HuH-7 (cell line): ENCODE data around the gene NKX2-2.

Experiments
- DNase-seq: peaks from one replicate; pipeline ENCODE4 v3.0.0; 2011; ENCODE audit warnings: low spot score

Gene NKX2-2

GRCh38 chr20:21521596-21522480, 8.0 kb upstream of the NKX2-2 start:
- DNase-seq: no peak

DNA sequence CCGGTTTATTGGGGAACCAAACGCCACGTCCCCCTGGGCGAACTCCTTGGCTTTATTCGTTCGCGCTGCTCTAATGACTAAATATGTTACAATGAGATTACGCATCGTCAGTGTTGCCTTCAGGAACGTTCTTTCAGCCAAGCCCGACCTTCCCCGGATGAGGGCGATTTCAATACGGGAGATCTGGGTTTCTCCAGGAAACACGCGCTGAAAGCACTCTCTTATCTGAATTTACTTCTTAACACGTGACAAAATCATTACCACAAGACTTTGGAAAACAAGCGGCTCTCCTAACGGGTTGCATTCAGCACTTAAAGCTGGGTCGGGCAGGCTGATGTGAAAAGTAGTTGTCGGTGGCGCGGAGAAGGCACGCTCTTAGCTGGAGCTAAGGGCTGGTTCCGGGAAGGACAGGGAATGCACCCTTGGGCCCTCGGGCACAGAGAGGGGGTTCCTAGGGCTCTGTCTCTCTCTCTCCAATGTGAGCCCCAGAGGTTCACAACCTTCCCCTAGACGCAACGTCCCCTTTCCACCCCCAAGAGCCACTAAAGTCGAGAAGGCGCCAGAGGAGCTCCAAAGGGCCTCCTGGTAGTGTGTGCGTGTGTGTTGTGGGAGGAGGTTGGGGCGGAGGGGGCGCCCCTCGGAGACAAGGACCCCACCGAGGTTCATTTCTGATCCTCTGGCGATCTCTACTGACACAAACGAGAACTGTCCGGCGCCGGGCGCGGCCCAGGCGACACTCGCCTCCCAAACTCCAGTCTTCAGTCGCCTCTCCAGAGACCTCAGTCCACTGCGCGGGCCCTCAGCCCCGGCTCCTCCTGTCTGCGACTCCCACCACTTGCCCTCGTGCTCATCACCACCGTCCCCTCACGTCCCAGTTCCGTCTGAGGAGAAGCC, 7.1 kb upstream of the NKX2-2 start:
- DNase-seq: no peak

DNA sequence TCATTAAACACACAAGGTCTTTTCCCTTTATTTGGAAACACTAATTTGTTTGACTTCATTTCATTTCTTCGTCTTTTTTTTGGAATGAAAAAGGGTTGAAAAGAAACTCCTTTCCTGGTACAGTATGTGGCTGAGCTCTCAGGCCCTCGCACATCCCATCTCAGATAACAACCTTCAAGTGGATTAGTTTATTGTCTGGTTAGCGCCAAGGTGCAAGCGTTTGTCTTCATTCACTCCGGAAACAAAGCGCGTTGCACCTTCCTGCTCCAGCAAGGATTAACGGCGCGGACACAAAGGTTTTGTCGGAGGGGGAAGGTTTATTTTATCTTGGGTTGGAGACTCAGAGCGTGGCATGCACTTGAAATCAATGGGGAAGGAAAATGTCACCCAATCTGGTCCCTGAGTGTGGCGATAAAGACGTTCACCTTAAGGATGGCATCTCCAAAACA, 5.3 kb upstream of the NKX2-2 start:
- DNase-seq: no peak

DNA sequence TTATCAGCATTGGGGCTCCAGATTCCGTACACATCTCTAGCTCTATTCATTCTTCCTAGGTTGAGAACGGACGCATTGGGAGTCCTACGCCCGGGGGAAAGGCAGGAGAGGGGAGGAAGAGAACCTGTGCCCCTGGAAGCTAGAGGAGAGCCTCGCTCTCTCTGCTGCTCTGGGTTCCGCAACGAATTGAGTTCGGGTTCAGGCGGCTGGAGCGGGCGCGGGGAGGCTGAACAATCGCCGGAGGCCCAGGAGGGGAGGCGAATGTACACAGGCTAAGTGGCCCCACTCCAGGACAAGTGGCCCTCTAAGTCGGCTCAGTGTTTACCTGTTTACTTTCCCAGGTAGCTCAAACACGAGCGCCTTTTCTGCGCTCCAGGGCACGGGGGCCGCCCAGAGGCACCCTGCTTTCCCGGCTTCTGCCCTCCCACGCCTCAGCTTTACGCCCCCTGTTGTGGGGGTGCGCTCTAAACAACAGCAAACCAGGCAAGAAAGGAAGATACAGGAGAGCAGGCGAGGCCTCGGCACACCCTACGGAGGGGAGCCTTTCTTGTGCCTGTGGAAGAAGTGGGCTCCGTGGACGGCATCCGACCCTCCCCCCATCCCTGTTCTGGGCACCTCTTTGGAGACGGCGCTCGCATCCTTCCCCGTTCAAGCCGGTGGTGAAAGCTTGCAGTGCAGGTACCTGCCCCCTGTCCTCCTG, 4.6 kb upstream of the NKX2-2 start:
- no peak for DNase-seq

GRCh38 chr20:21517566-21518277, 3.9 kb upstream of the NKX2-2 start:
- no peak for DNase-seq

DNA sequence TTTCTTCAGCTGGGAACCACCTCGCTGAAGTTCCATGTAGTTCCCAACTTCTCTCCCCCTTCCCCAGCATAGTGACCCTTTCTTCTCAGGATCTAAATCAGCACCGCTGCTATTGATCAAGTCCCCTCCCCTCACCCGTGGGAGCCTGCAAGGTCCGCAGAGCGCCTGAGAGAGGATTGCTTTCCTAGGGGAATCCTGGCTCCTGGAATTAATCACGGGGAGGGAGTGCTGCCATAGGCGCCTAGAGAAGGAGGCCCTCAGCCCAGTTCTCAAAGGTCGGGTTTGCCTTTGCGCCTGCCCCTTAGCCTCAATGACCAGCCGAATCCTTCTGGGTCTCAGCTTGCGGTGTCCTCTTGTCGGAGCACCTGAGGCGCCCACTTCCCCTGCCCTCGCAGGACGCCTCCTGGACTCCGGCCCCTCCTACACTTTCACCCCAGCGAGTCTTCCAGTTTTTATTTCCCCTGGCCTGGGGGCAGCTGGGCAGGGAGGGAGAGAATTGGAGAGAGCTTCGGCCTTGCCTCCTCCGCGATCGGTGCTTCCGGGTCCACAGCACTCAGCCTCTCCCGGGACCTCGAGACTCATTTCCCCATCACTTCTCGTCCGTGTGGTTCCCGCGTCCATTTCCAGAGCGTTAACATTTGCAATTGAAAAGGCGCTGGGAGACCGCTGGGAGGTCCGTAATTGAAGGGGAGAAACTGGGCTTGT, 3.1 kb upstream of the NKX2-2 start:
- no peak for DNase-seq

- DNase-seq: no peak
Observed at GRCh38 chr20:21516180-21516567, 2.3 kb upstream of the NKX2-2 start.

GRCh38 chr20:21515300-21516179, 1.7 kb upstream of the NKX2-2 start:
- no peak for DNase-seq

DNA sequence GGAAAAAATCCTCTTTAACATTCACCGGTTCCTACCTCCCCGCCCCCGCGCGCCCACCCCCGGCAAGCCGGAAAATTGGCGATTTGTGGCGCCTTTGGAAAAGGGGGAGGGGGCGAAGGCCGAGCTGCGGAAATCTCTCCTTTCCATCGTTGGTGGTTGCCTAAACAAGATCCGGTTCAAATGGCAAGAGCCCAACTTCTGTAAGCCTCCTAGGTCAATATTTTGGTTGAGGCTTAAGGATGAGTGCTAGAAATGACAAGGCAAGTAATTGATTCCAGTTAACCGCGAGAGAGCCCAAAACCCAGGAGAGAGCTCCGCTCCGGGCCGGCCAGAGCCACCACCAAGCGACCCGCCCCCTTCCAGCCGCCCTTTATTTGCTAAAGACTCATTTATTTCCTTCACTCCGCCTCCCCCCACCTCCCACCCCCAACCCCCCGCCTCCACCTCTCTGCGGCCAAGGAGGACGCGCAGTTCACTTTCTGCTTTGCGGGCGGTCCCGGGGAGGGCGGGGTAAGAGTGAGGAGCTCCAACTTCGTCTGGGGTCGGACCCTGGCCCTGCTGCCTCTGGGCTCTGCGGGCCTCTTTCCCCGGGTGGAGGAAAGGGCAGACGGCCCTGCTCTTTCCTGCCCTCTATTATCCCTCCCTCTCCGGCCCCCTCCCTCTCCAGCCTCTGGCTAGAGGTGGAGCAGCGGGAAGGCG, 838 bp upstream of the NKX2-2 start:
- DNase-seq: no peak

DNA sequence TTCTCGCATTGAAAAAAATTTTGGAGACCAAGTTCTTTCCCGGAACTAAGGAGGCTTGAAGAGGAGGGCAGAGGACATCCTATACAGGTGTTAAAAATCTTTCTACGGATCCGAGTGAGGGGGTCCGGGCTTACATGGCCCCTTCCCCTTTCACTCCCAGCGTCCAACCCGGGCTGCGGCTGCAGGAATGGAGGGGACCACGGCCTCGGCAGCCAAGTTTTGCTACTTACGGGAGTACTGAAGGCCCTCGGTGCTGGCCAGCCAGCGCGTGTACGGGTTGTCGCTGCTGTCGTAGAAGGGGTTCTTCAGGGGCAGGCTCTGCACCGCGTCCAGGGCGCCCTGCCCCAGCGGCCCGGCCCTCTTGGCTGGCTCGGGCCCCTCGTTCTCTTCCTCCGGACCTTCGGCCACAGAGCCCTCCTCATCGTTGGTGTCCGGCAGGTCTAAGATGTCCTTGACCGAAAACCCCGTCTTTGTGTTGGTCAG, 642 bp downstream of the NKX2-2 start:
- DNase-seq: no peak

- no peak for DNase-seq
Observed at GRCh38 chr20:21512634-21513180, 1.2 kb downstream of the NKX2-2 start.

GRCh38 chr20:21511850-21512633, 1.8 kb downstream of the NKX2-2 start:
- DNase-seq: no peak

- no peak for DNase-seq
Observed at GRCh38 chr20:21511485-21511849, 2.4 kb downstream of the NKX2-2 start.

DNA sequence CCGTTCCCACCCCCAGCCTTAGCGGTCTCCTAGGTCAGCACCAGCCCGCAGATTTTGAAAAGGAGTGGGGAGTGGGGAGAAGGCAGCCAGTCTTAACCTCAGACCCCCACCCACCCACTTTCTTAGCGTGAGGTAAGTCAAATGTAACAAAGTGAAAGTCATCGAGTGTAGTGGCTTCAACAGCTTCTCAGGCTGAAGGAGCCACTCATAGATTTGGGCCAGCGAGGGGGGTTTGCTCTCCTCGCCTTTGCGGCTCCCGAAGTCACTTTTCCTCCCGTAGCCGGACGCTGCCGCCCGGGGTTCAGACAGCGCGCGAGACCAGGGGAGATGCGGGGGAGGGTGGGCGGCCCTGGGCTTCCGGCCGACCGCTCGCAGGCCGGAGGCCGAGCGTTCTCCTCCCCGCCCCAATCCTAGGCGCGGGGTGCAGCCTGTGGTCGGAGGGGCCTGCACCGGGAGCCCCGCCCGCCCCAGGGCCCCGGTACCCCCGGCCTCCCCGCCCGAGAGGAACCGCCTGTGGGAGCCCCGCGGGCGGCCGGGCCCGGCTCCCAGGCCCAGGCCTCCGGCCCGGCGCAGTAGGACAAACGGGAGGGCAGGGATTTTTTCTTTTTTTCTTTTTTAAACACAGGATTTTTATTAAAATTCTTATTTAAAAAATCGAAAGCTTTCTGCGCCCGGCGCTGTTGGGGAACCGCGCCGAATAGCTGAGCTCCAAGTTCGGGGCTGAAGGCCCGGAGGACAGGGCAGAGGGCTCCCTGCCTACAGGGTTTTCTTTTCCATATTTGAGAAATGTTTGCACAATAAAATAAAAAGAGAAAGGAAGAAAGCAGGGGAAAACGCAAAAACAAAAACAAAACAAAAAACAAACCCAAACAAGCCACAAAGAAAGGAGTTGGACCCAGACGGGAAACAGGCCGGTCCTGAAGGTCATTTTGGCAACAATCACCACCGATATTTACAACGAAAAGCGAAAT, 3.2 kb downstream of the NKX2-2 start:
- DNase-seq: no peak

DNA sequence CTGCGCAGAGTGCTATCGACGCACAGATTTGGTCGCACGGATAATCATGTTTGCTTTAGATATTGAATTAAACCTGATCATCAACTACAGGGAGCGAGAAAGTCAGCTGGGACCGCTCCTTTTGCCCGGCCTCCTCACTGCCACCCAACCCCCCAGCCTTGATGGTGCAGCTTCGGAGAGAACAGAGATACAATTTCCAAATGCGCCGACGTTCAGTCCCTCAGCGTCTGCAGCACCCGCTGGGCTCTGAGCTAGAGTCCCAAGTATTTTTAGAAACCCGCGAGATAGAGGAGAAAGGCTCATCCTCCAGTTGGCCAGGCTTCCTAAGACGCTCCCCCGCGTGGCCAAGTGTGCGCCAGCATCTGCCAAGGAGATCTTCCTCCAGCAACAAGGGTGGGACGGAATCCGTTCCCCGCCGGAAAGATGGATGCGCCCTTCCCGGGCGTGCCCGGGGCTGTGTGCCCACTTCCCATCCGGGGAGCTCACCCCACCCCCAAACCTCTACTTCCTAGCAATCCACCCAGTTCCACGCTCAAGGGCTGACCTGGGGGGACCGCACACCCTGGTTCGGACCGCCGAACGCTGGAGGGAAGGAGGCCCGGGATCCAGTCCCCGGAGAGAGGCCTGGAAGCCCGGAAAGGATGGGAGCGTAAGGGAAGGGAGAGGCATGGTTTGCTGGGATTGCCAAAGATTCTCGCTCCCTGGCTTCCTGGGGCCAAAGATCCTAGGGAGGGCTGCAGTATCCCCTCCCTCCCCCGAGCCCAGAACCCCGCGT, 4.1 kb downstream of the NKX2-2 start:
- DNase-seq: no peak

DNA sequence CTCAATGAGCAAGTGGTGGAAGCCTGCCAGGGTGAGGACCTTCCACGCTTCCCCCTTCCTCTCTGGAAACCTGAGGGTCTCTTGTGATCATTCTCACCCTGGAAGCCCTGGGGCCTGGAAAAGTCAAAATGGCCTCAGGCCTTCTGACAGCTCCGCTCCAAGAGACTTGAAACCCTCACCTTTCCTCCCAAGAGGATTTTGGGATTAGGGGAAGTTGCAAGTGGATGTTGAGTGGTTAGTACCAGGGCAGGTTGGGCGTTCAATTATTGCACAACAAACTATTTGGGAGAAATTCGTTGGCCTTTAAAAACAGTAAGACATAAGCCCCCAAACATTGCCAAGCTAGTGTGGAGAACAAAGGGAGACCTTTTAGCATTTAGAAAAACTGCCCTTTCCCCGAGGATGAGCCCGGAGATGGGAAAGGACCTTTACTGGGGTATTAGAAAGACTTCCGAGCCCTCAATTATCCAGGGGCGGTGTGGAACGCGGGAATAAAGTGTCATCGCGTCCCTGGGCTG, 4.7 kb downstream of the NKX2-2 start:
- DNase-seq: no peak
